MCF 10A (cell line): ENCODE measurements around the gene FBN1. TPM values are rescaled to one million over a fixed set of nuclear protein-coding genes. Genes with fewer than 3 reads are reported as not detected.

Experiments used
- BruUV-seq: library from RNA; stranded (reverse); fragments of 400-500 nt; replicated peaks from 2 replicates; lab custom pipeline; 2021; lab: Mats Ljungman, UMichigan
- CTCF ChIA-PET: fragments of 300-600 bp; sonication (Branson Sonifier 250); formaldehyde crosslinking; extraction: SDS; loops from one replicate; lab custom pipeline; 2021; ENCODE audit warnings: antibody characterized with exemption, inconsistent platforms; lab: Yijun Ruan, JAX
- POLR2A ChIA-PET: fragments of 300-600, 350-650 bp; sonication (Branson Sonifier 250); formaldehyde crosslinking; extraction: SDS; loops from one replicate; lab custom pipeline; 2020; ENCODE audit warnings: antibody characterized with exemption, inconsistent platforms; lab: Yijun Ruan, JAX
- DNase-seq: peaks from one replicate; pipeline ENCODE4 v3.0.0-alpha.2; 2018; ENCODE audit not compliant: unreplicated experiment
- H3K27ac Mint-ChIP-seq: one replicate; pipeline ENCODE4 v1.8.0; 2022; ENCODE audit warnings: mild to moderate bottlenecking, low read depth, mixed read lengths; ENCODE audit not compliant: unreplicated experiment
- H3K27me3 Mint-ChIP-seq: one replicate; pipeline ENCODE4 v1.8.0; 2022; ENCODE audit warnings: mixed read lengths; ENCODE audit not compliant: insufficient read depth, unreplicated experiment
- H3K36me3 Mint-ChIP-seq: one replicate; pipeline ENCODE4 v1.8.0; 2022; ENCODE audit warnings: mild to moderate bottlenecking, moderate library complexity, mixed read lengths; ENCODE audit not compliant: insufficient read depth, unreplicated experiment
- H3K4me1 Mint-ChIP-seq: one replicate; pipeline ENCODE4 v1.8.0; 2022; ENCODE audit warnings: mixed read lengths; ENCODE audit not compliant: insufficient read depth, unreplicated experiment
- H3K4me3 Mint-ChIP-seq: one replicate; pipeline ENCODE4 v1.8.0; 2022; ENCODE audit warnings: mild to moderate bottlenecking, moderate library complexity, mixed read lengths; ENCODE audit not compliant: unreplicated experiment
- H3K9me3 Mint-ChIP-seq: one replicate; pipeline ENCODE4 v1.8.0; 2022; ENCODE audit warnings: mixed read lengths; ENCODE audit not compliant: unreplicated experiment
- intact Hi-C: fragments of 100-400 bp; cut with micrococcal nuclease; formaldehyde crosslinking; loops from 2 replicates; pipeline ENCODE4 v1.14.1; 2022
- total RNA-seq: library from RNA; stranded (reverse); gene quantifications from 2 replicates; pipeline ENCODE4 v1.2.3, GENCODE V29; 2022
- TF ChIP-seq, protein P1 (sequence below): fragments of 200-600 bp; IDR thresholded peaks from one replicate; pipeline ENCODE4 v1.8.0; 2022; ENCODE audit warnings: antibody characterized with exemption, mild to moderate bottlenecking; ENCODE audit not compliant: unreplicated experiment

FBN1 gene
- total RNA-seq, 1 experiment from 2014 or later, result 14.3 TPM

DNA sequence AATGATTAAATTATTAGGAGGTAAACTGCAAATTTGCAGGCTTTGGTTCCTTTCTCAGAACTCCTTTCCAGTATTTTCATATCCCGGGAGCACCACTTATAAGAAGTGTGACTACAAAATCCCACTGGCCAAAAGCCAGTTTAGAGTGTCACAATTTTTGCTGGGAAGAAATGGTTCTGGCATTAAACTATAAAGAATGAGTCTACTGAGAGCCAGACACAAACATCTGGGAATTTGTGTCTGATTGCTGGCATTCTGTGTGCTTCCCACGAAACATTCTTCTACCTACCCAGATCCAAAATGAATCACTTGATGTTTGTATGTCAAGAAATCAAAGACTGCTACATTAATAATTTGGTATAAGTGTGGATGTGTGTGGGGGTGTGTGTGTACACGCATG is 231.5 kb downstream of the FBN1 start:
- Mint-ChIP-seq H3K9me3 (no peaks in the 10 kb centered on the region), H3K4me3 (no peak overlapping the region), H3K27ac (peak overlapping the region; percentile 19), H3K36me3 (no peaks in the 10 kb centered on the region), H3K27me3 (no peaks in the 10 kb centered on the region), H3K4me1 (peaks cover 12% of the 10 kb centered on the region)
- CTCF ChIA-PET, result no interaction called here
- no TSS peak for BruUV-seq
- peak; percentile 71 for DNase-seq
- TF ChIP-seq, protein P1, sequence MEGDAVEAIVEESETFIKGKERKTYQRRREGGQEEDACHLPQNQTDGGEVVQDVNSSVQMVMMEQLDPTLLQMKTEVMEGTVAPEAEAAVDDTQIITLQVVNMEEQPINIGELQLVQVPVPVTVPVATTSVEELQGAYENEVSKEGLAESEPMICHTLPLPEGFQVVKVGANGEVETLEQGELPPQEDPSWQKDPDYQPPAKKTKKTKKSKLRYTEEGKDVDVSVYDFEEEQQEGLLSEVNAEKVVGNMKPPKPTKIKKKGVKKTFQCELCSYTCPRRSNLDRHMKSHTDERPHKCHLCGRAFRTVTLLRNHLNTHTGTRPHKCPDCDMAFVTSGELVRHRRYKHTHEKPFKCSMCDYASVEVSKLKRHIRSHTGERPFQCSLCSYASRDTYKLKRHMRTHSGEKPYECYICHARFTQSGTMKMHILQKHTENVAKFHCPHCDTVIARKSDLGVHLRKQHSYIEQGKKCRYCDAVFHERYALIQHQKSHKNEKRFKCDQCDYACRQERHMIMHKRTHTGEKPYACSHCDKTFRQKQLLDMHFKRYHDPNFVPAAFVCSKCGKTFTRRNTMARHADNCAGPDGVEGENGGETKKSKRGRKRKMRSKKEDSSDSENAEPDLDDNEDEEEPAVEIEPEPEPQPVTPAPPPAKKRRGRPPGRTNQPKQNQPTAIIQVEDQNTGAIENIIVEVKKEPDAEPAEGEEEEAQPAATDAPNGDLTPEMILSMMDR, result no peak
- intact Hi-C loops, result no loop called here
- POLR2A ChIA-PET, result no interaction called here

DNA sequence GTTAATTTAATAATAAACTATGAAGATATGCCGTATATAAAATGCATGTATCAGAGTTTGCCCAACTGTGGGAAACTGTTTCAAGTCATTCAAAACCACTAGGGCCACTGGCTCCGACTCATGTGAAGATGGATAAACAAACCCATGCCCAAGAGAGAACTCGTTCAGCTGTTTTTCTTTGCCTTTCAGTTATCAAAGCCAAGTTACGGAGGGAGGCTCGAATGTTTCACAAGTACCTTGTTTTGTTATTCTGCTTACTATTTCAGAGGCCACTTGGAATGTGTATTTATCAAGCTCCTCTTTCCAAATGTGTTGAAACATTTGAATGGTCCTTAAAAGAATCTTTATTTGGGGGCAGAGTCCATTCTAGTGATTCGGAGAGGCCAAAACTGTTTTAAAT is 232.2 kb downstream of the FBN1 start:
- peak; percentile 54 for DNase-seq
- Mint-ChIP-seq H3K27me3 (no peaks in the 10 kb centered on the region), H3K4me3 (no peak overlapping the region), H3K36me3 (no peaks in the 10 kb centered on the region), H3K4me1 (peaks cover 12% of the 10 kb centered on the region), H3K27ac (no peak overlapping the region), H3K9me3 (no peaks in the 10 kb centered on the region)
- TF ChIP-seq, protein P1, result no peak
- POLR2A ChIA-PET, result interaction anchor here (0.7 kb wide), 1 partner anchor 9 kb away, joined by 3 read pairs; no protein-coding TSS in a partner anchor
- no TSS peak for BruUV-seq
- intact Hi-C loops, result no loop called here
- CTCF ChIA-PET, result no interaction called here

DNA sequence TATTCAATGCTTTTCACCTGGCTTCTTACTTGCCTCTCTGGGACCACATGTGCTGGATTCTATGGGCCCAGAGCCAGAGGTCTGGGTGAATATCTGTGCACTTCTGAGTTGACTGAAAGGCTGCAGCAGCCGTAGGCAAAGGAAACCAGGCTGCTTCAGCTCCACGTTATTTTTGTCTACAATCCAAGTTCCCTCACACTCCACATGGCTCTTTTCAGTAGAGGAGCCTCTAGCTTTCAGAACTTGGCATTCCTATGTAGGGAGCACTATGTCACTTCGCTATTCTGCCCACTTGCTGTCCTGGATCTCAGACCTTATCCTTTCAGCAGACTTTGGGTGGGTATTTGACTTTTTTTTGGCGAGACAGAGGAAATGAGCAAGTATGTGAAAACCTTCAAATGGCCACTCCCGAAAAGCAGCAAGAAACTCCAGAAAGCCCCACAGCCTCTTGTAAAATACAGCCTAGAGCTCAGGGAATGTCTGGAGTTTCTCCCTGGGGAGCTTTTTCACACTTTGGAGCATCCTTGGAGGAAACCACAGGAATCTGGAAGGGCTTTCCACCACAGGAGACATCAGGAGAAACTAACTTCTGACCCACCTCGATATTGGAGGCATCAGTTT is 233.4 kb downstream of the FBN1 start:
- no TSS peak for BruUV-seq
- intact Hi-C loops, result no loop called here
- no peaks in the 10 kb centered on the region for H3K36me3 Mint-ChIP-seq
- POLR2A ChIA-PET, result no interaction called here
- no peaks in the 10 kb centered on the region for H3K9me3 Mint-ChIP-seq
- no peaks in the 10 kb centered on the region for H3K27me3 Mint-ChIP-seq
- H3K4me1 Mint-ChIP-seq, result peaks cover 12% of the 10 kb centered on the region
- no peak for DNase-seq
- TF ChIP-seq, protein P1, result no peak
- no peak overlapping the region for H3K4me3 Mint-ChIP-seq
- H3K27ac Mint-ChIP-seq, result no peak overlapping the region
- CTCF ChIA-PET, result no interaction called here

DNA sequence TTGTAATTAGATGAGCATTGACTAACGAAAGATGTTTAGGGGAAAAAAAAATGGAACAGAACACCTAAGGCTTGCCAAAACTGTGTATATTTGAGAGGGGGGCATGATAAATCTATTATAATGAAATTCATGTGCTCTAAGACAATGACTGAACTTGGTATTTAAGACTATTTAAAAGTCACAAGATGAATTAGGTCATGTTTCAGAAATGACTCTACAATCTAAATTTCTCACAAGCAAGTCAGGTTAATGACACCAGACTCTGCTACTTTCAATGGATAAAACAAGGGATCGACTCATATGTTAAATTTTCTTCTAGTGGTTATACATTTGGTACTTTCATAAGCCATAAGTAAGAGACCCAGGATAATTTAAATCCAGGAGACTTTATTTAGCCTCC is 235.9 kb downstream of the FBN1 start:
- H3K4me1 Mint-ChIP-seq, result no peaks in the 10 kb centered on the region

More for the DNA sequence above, 235.9 kb downstream of the FBN1 start:
- Mint-ChIP-seq H3K27me3 (no peaks in the 10 kb centered on the region), H3K9me3 (no peaks in the 10 kb centered on the region), H3K4me3 (no peak overlapping the region), H3K36me3 (no peaks in the 10 kb centered on the region), H3K27ac (no peak overlapping the region)
- TF ChIP-seq, protein P1, result no peak
- BruUV-seq, result no TSS peak
- CTCF ChIA-PET, result interaction anchor here (0.7 kb wide), 1 partner anchor 446 kb away, joined by 3 read pairs; no protein-coding TSS in a partner anchor
- POLR2A ChIA-PET, result interaction anchor here (0.9 to 1.1 kb wide), 2 partner anchors 14 to 26 kb away, joined by 3 to 5 read pairs; no protein-coding TSS in a partner anchor
- DNase-seq, result no peak
- intact Hi-C loops, result no loop called here
